GM18868 (cell line): ENCODE results near the gene PTPRM.
A peak's percentile ranks its signal among the peaks of the same experiment; 100 is the strongest.

Source experiments
- ATAC-seq: cut with Tn5 transposase; IDR thresholded peaks from one replicate; pipeline ENCODE4 v1.9.1; 2021; ENCODE audit warnings: mild to moderate bottlenecking, moderate library complexity; ENCODE audit not compliant: unreplicated experiment

The PTPRM gene

GRCh38 chr18:8254654-8255053 is 687.5 kb downstream of the PTPRM start:
- ATAC-seq, result no peak

GRCh38 chr18:8257851-8258434 is 690.8 kb downstream of the PTPRM start:
- ATAC-seq, result no peak

GRCh38 chr18:8260319-8260718 is 693.2 kb downstream of the PTPRM start:
- no peak for ATAC-seq

- ATAC-seq, result peak; percentile 80
Measured at GRCh38 chr18:8260827-8261226, 693.7 kb downstream of the PTPRM start.

- ATAC-seq, result no peak
Measured at GRCh38 chr18:8261651-8262091, 694.6 kb downstream of the PTPRM start.

GRCh38 chr18:8262221-8262620 is 695.1 kb downstream of the PTPRM start:
- no peak for ATAC-seq

GRCh38 chr18:8264116-8264515 is 697.0 kb downstream of the PTPRM start:
- ATAC-seq, result no peak

- no peak for ATAC-seq
Measured at GRCh38 chr18:8264861-8265411, 697.8 kb downstream of the PTPRM start.

GRCh38 chr18:8272254-8272653 is 705.1 kb downstream of the PTPRM start:
- no peak for ATAC-seq

- no peak for ATAC-seq
Measured at GRCh38 chr18:8274370-8274769, 707.3 kb downstream of the PTPRM start.

GRCh38 chr18:8276406-8276805 is 709.3 kb downstream of the PTPRM start:
- ATAC-seq, result no peak

GRCh38 chr18:8277270-8277669 is 710.2 kb downstream of the PTPRM start:
- no peak for ATAC-seq

- no peak for ATAC-seq
Measured at GRCh38 chr18:8279346-8279745, 712.2 kb downstream of the PTPRM start.

GRCh38 chr18:8279781-8280330 is 712.7 kb downstream of the PTPRM start:
- ATAC-seq, result no peak

GRCh38 chr18:8283891-8284585 is 716.9 kb downstream of the PTPRM start:
- no peak for ATAC-seq

- no peak for ATAC-seq
Measured at GRCh38 chr18:8286303-8286702, 719.2 kb downstream of the PTPRM start.

- no peak for ATAC-seq
Measured at GRCh38 chr18:8287196-8287885, 720.2 kb downstream of the PTPRM start.

- ATAC-seq, result no peak
Measured at GRCh38 chr18:8288472-8289195, 721.5 kb downstream of the PTPRM start.

GRCh38 chr18:8290435-8290834 is 723.3 kb downstream of the PTPRM start:
- no peak for ATAC-seq

GRCh38 chr18:8290913-8291312 is 723.8 kb downstream of the PTPRM start:
- ATAC-seq, result no peak

- ATAC-seq, result no peak
Measured at GRCh38 chr18:8293184-8293583, 726.1 kb downstream of the PTPRM start.
